ENCODE results near the gene SLX1A. TPM values are rescaled to one million over a fixed set of nuclear protein-coding genes. Genes with fewer than 3 reads are reported as not detected.
"Not testable (repeated sequence)": the region's sequence is repeated elsewhere in the genome, so short reads cannot be mapped to it uniquely, and the experiment has no call there.

The SLX1A gene
- total RNA-seq, 1 experiment from 2014 or later = 81.0 TPM

GRCh38 chr16:30173054-30173453 lies 20.6 kb upstream of the SLX1A start:
- no peak for DNase-seq
- Histone ChIP-seq H3K4me3 (ENCODE audit: insufficient read depth, low read depth, low read length) (no peak overlapping the region), H3K36me3 (replicated peaks; ENCODE audit: control insufficient read depth, insufficient read depth, low read length) (no peaks in the 10 kb centered on the region), H3K27me3 (ENCODE audit: control insufficient read depth, insufficient read depth, low read length) (no peaks in the 10 kb centered on the region)

GRCh38 chr16:30176876-30177275 lies 16.8 kb upstream of the SLX1A start:
- not testable (repeated sequence) for DNase-seq; H3K4me3 ChIP-seq (ENCODE audit: insufficient read depth, low read depth, low read length); H3K27me3 ChIP-seq (ENCODE audit: control insufficient read depth, insufficient read depth, low read length); H3K36me3 ChIP-seq (replicated peaks; ENCODE audit: control insufficient read depth, insufficient read depth, low read length)

- no peak overlapping the region for H3K4me3 ChIP-seq (ENCODE audit: insufficient read depth, low read depth, low read length)
- H3K36me3 ChIP-seq (replicated peaks; ENCODE audit: control insufficient read depth, insufficient read depth, low read length) = no peaks in the 10 kb centered on the region
- DNase-seq = no peak
- peaks cover 16% of the 10 kb centered on the region for H3K27me3 ChIP-seq (ENCODE audit: control insufficient read depth, insufficient read depth, low read length)
Measured at GRCh38 chr16:30179195-30179594, 14.5 kb upstream of the SLX1A start.

GRCh38 chr16:30179931-30180330 lies 13.7 kb upstream of the SLX1A start:
- Histone ChIP-seq H3K27me3 (ENCODE audit: control insufficient read depth, insufficient read depth, low read length) (peaks cover 21% of the 10 kb centered on the region), H3K4me3 (ENCODE audit: insufficient read depth, low read depth, low read length) (no peak overlapping the region), H3K36me3 (replicated peaks; ENCODE audit: control insufficient read depth, insufficient read depth, low read length) (no peaks in the 10 kb centered on the region)
- no peak for DNase-seq

DNA sequence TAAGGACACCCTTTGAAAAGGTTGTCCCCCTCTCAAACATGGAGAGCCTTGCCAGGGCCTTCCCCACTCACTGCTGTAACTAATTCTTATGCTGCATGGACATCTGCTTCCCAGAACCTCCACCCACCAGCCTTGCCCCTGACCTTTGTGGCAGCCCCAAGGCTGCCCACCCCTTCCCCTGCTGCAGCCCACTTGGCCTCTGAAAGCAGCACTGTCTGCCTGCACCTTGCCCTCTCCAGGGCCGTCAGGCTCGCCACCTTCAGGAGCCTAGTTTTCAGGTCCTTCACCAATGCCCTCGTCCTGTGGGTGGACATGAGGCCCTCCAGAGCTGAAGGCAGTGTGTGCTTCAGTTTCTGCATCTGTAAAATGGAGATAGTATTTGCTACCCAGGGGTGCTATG lies 12.9 kb upstream of the SLX1A start:
- DNase-seq = no peak
- H3K4me3 ChIP-seq (ENCODE audit: insufficient read depth, low read depth, low read length) = no peak overlapping the region
- H3K36me3 ChIP-seq (replicated peaks; ENCODE audit: control insufficient read depth, insufficient read depth, low read length) = no peaks in the 10 kb centered on the region
- H3K27me3 ChIP-seq (ENCODE audit: control insufficient read depth, insufficient read depth, low read length) = peaks cover 23% of the 10 kb centered on the region

DNA sequence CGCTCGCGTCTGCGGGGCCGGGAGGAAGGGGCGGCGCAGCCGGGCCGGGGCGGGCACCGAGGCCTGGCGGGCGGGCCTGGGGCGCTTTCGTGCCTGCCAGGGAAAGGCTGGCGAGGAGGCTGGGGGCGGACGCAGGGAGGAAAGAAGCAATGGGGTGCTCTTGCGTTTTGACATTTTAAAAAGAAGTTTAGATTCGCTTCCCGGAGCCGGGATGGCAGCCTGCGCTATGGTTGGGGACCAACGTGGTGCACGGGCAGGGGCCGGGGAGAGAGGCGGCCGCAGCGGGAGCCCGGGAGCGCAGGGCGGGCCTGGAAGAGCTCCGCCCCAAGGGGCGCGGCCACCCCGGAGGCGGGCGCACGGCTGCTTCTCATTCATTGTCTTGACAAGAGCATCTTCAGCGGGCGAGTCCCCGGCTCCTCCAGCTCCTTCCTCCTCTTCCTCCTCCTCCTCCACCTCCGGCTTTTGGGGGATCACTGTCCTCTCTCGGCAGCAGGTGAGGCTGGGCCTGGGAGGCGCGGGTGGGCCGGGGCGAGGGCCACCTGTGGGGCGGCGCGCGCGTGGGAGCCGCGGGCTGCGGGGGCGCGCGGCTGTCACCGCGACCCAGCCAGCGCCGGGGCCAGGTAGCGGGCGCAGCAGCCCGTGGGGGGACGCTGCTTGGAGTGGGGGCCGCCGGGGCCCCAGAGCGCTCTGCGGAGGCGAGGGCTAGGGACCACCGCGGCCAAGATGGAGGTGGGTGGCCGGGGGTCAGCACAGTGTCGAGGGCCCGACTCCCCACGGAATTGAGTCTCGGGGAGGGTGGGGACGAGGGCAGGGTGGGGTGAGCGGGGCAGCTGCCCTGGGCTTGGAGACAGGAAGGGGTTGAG lies 10.2 kb upstream of the SLX1A start, which contains the start of gene CORO1A:
Gene CORO1A (plus strand): TSS at position 370 of the 863 bp plus-strand sequence. CDS start 1,608 bp downstream, outside the sequence.
- DNase-seq = peak; percentile 94
- Histone ChIP-seq H3K36me3 (replicated peaks; ENCODE audit: control insufficient read depth, insufficient read depth, low read length) (no peaks in the 10 kb centered on the region), H3K27me3 (ENCODE audit: control insufficient read depth, insufficient read depth, low read length) (peaks cover 23% of the 10 kb centered on the region), H3K4me3 (ENCODE audit: insufficient read depth, low read depth, low read length) (peak within 1 kb of the TSS; percentile 54)

GRCh38 chr16:30184096-30184890 lies 9.4 kb upstream of the SLX1A start:
- Histone ChIP-seq H3K27me3 (ENCODE audit: control insufficient read depth, insufficient read depth, low read length) (peaks cover 23% of the 10 kb centered on the region), H3K36me3 (replicated peaks; ENCODE audit: control insufficient read depth, insufficient read depth, low read length) (no peaks in the 10 kb centered on the region), H3K4me3 (ENCODE audit: insufficient read depth, low read depth, low read length) (no peak overlapping the region; the same call in 1 of the 2 replicates)
- peak; percentile 29 for DNase-seq

- Histone ChIP-seq H3K27me3 (ENCODE audit: control insufficient read depth, insufficient read depth, low read length) (peaks cover 23% of the 10 kb centered on the region), H3K4me3 (ENCODE audit: insufficient read depth, low read depth, low read length) (no peak overlapping the region), H3K36me3 (replicated peaks; ENCODE audit: control insufficient read depth, insufficient read depth, low read length) (no peaks in the 10 kb centered on the region)
- DNase-seq = peak; percentile 26
Measured at GRCh38 chr16:30184891-30185682, 8.6 kb upstream of the SLX1A start.

GRCh38 chr16:30185683-30186421 lies 7.8 kb upstream of the SLX1A start:
- H3K4me3 ChIP-seq (ENCODE audit: insufficient read depth, low read depth, low read length) = no peak overlapping the region
- H3K27me3 ChIP-seq (ENCODE audit: control insufficient read depth, insufficient read depth, low read length) = peaks cover 23% of the 10 kb centered on the region
- no peaks in the 10 kb centered on the region for H3K36me3 ChIP-seq (replicated peaks; ENCODE audit: control insufficient read depth, insufficient read depth, low read length)
- peak; percentile 30 for DNase-seq

DNA sequence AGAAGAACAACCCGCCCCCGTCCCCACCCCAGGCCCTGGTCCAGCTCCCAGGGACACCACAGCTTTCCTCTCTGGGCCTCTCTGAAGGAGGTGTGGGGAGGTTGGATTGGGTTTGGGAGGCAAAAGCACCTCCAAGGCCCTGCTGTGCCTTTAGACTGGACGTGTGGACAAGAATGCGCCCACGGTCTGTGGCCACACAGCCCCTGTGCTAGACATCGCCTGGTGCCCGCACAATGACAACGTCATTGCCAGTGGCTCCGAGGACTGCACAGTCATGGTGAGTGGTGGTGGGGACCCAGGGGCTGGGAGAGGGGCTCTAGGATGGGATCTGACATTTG lies 7.3 kb upstream of the SLX1A start:
- peak; percentile 6 for DNase-seq
- no peaks in the 10 kb centered on the region for H3K36me3 ChIP-seq (replicated peaks; ENCODE audit: control insufficient read depth, insufficient read depth, low read length)
- H3K4me3 ChIP-seq (ENCODE audit: insufficient read depth, low read depth, low read length) = no peak overlapping the region
- H3K27me3 ChIP-seq (ENCODE audit: control insufficient read depth, insufficient read depth, low read length) = peaks cover 23% of the 10 kb centered on the region

DNA sequence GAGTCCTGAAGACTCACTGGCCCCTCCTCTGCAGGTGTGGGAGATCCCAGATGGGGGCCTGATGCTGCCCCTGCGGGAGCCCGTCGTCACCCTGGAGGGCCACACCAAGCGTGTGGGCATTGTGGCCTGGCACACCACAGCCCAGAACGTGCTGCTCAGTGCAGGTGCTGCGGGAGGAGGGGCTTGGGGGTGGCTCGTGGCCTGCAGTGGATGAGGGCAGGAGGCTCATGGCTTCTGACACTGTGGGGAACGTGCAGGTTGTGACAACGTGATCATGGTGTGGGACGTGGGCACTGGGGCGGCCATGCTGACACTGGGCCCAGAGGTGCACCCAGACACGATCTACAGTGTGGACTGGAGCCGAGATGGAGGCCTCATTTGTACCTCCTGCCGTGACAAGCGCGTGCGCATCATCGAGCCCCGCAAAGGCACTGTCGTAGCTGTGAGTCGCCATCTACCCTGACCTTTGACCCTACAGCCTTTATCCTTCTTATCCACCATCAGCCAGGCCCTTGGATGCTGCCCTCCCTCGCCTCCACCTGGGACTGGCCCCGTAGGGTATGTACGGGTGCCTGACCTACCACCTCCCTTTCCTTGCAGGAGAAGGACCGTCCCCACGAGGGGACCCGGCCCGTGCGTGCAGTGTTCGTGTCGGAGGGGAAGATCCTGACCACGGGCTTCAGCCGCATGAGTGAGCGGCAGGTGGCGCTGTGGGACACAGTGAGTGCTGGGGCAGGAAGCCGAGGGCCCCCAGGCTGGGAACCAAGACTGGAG lies 6.7 kb upstream of the SLX1A start:
- no peak overlapping the region for H3K4me3 ChIP-seq (ENCODE audit: insufficient read depth, low read depth, low read length)
- H3K36me3 ChIP-seq (replicated peaks; ENCODE audit: control insufficient read depth, insufficient read depth, low read length) = no peaks in the 10 kb centered on the region
- H3K27me3 ChIP-seq (ENCODE audit: control insufficient read depth, insufficient read depth, low read length) = peaks cover 21% of the 10 kb centered on the region
- peak; percentile 92 for DNase-seq

DNA sequence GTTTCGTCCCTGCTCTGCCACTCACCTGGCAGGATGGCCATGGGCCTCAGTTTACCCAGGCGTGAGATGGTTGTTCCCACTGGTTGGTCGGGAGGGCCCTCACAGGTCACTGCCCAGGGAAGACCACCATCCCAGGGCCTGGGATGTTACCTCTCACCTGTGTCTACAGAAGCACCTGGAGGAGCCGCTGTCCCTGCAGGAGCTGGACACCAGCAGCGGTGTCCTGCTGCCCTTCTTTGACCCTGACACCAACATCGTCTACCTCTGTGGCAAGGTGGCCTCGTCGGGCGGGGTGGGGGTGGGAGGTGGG lies 6.2 kb upstream of the SLX1A start:
- no peaks in the 10 kb centered on the region for H3K36me3 ChIP-seq (replicated peaks; ENCODE audit: control insufficient read depth, insufficient read depth, low read length)
- DNase-seq = no peak
- peaks cover 16% of the 10 kb centered on the region for H3K27me3 ChIP-seq (ENCODE audit: control insufficient read depth, insufficient read depth, low read length)
- no peak overlapping the region for H3K4me3 ChIP-seq (ENCODE audit: insufficient read depth, low read depth, low read length)

GRCh38 chr16:30187971-30188561 lies 5.6 kb upstream of the SLX1A start:
- H3K36me3 ChIP-seq (replicated peaks; ENCODE audit: control insufficient read depth, insufficient read depth, low read length) = no peaks in the 10 kb centered on the region
- peak; percentile 22 for DNase-seq
- H3K4me3 ChIP-seq (ENCODE audit: insufficient read depth, low read depth, low read length) = no peak overlapping the region
- H3K27me3 ChIP-seq (ENCODE audit: control insufficient read depth, insufficient read depth, low read length) = peaks cover 12% of the 10 kb centered on the region

Measured in H7 (cell line).